Caco-2 (cell line): Measurements from ENCODE around the gene ITGB1BP1. TPM values are rescaled to one million over a fixed set of nuclear protein-coding genes. Genes with fewer than 3 reads are reported as not detected.
"Not testable (repeated sequence)": the region's sequence is repeated elsewhere in the genome, so short reads cannot be mapped to it uniquely, and the experiment has no call there.

Experiments
- BruUV-seq: library from RNA; stranded (reverse); fragments of 400-500 nt; replicated peaks from 2 replicates; lab custom pipeline; 2021; lab: Mats Ljungman, UMichigan
- CTCF ChIA-PET: fragments of 300-600 bp; sonication (Branson Sonifier 250); formaldehyde crosslinking; loops from one replicate; lab custom pipeline; 2022; ENCODE audit warnings: antibody characterized with exemption; lab: Charles Lee
- POLR2A ChIA-PET: fragments of 300-600 bp; sonication (Branson Sonifier 250); formaldehyde crosslinking; loops from one replicate; lab custom pipeline; 2022; ENCODE audit warnings: antibody characterized with exemption; lab: Charles Lee
- DNase-seq, 2 experiments: peaks; one replicate each; pipeline versions ENCODE4 v3.0.0 to v3.0.0-alpha.2; 2020 to 2022
- H3K27me3 ChIP-seq: replicated peaks from 2 replicates; pipeline ENCODE4 v1.6.0; 2011; ENCODE audit warnings: low read length; ENCODE audit not compliant: control insufficient read depth, insufficient read depth
- H3K36me3 ChIP-seq: 2 replicates; pipeline ENCODE4 v1.5.1; 2011; ENCODE audit warnings: low read length; ENCODE audit not compliant: control insufficient read depth, insufficient read depth
- H3K4me1 ChIP-seq: fragments of 250-450 bp; sonication (Bioruptor Pico); 2 replicates; pipeline ENCODE4 v1.5.1; 2020; ENCODE audit warnings: mild to moderate bottlenecking
- H3K4me3 ChIP-seq: 2 replicates; pipeline ENCODE4 v1.5.1; 2011; ENCODE audit warnings: low read depth, mild to moderate bottlenecking, control low read depth, low read length
- H3K9me3 ChIP-seq: fragments of 250-450 bp; sonication (Bioruptor Pico); 2 replicates; pipeline ENCODE4 v1.5.1; 2020; ENCODE audit warnings: mild to moderate bottlenecking, moderate library complexity
- H3K27ac Mint-ChIP-seq: one replicate; pipeline ENCODE4 v1.8.0; 2022; ENCODE audit warnings: mixed read lengths; ENCODE audit not compliant: unreplicated experiment
- H3K27me3 Mint-ChIP-seq: one replicate; pipeline ENCODE4 v1.8.0; 2022; ENCODE audit warnings: mixed read lengths; ENCODE audit not compliant: insufficient read depth, unreplicated experiment
- H3K36me3 Mint-ChIP-seq: one replicate; pipeline ENCODE4 v1.8.0; 2022; ENCODE audit warnings: mild to moderate bottlenecking, mixed read lengths; ENCODE audit not compliant: insufficient read depth, unreplicated experiment
- H3K4me1 Mint-ChIP-seq: one replicate; pipeline ENCODE4 v1.8.0; 2022; ENCODE audit warnings: low read depth, mixed read lengths; ENCODE audit not compliant: unreplicated experiment
- H3K4me3 Mint-ChIP-seq: one replicate; pipeline ENCODE4 v1.8.0; 2022; ENCODE audit warnings: mild to moderate bottlenecking, moderate library complexity, mixed read lengths; ENCODE audit not compliant: unreplicated experiment
- H3K9me3 Mint-ChIP-seq: one replicate; pipeline ENCODE4 v1.8.0; 2022; ENCODE audit warnings: mixed read lengths; ENCODE audit not compliant: unreplicated experiment
- CTCF ChIP-seq, 2 experiments: fragments of 200-600 bp in 1 of 2; IDR thresholded peaks; 1 replicate in 1 of 2; 2 replicates in 1 of 2; pipeline versions ENCODE4 v1.5.1 to v1.8.0; 2011 to 2022; ENCODE audit warnings: antibody characterized with exemption in 1 of 2, control low read depth in 1 of 2, inconsistent platforms in 1 of 2, low read depth in 1 of 2, low read length in 1 of 2, mild to moderate bottlenecking in 1 of 2, moderate library complexity in 1 of 2; ENCODE audit not compliant: insufficient read depth in 1 of 2, severe bottlenecking in 1 of 2, unreplicated experiment in 1 of 2
- intact Hi-C: fragments of 100-400 bp; cut with micrococcal nuclease; formaldehyde crosslinking; loops from one replicate; pipeline ENCODE4 v1.10.0; 2022; ENCODE audit not compliant: unreplicated experiment
- total RNA-seq: library from RNA; stranded (reverse); gene quantifications from 2 replicates; pipeline ENCODE4 v1.2.3, GENCODE V29; 2022

Gene ITGB1BP1
- total RNA-seq, 1 experiment from 2014 or later, result 82.4 TPM

- Mint-ChIP-seq H3K4me3 (no peak overlapping the region), H3K36me3 (peaks cover 22% of the 10 kb centered on the region), H3K4me1 (peaks cover 9% of the 10 kb centered on the region), H3K9me3 (no peaks in the 10 kb centered on the region), H3K27ac (no peak overlapping the region), H3K27me3 (no peaks in the 10 kb centered on the region)
- CTCF ChIA-PET, result no interaction called here
- no peak for TF ChIP-seq CTCF (IDR thresholded peaks at IDR 0.05; ENCODE audit: insufficient read depth in 1 of 2, low read depth in 1 of 2, low read length in 1 of 2, severe bottlenecking in 1 of 2, unreplicated experiment in 1 of 2)
- POLR2A ChIA-PET, result no interaction called here
- peak in 1 of 2 experiments; percentile 20 for DNase-seq
- no TSS peak for BruUV-seq
- Histone ChIP-seq H3K4me1 (no peaks in the 10 kb centered on the region), H3K9me3 (no peaks in the 10 kb centered on the region), H3K4me3 (no peak overlapping the region), H3K27me3 (no peaks in the 10 kb centered on the region), H3K36me3 (no peaks in the 10 kb centered on the region)
- intact Hi-C loops, result no loop called here
Measured at GRCh38 chr2:9398881-9399780, 24.2 kb downstream of the ITGB1BP1 start.

GRCh38 chr2:9398251-9398650 lies 25.1 kb downstream of the ITGB1BP1 start:
- H3K9me3 ChIP-seq, POLR2A ChIA-PET, H3K9me3 Mint-ChIP-seq, intact Hi-C loops, H3K4me1 Mint-ChIP-seq, H3K4me1 ChIP-seq, H3K36me3 ChIP-seq, H3K27me3 ChIP-seq, H3K4me3 ChIP-seq, BruUV-seq, H3K4me3 Mint-ChIP-seq, H3K27ac Mint-ChIP-seq, CTCF ChIA-PET, H3K27me3 Mint-ChIP-seq: not testable (repeated sequence)
- peaks cover 16% of the 10 kb centered on the region for H3K36me3 Mint-ChIP-seq
- peak in 1 of 2 experiments; percentile 13 for DNase-seq

GRCh38 chr2:9397201-9397600 lies 26.1 kb downstream of the ITGB1BP1 start:
- Histone ChIP-seq H3K4me1 (no peaks in the 10 kb centered on the region), H3K9me3 (no peaks in the 10 kb centered on the region), H3K36me3 (no peaks in the 10 kb centered on the region), H3K4me3 (no peak overlapping the region), H3K27me3 (no peaks in the 10 kb centered on the region)
- peaks cover 9% of the 10 kb centered on the region for H3K4me1 Mint-ChIP-seq
- intact Hi-C loops, result no loop called here
- no peak overlapping the region for H3K27ac Mint-ChIP-seq
- CTCF ChIA-PET, result no interaction called here
- no TSS peak for BruUV-seq
- DNase-seq, result peak in 1 of 2 experiments; percentile 16
- POLR2A ChIA-PET, result no interaction called here
- no peaks in the 10 kb centered on the region for H3K9me3 Mint-ChIP-seq
- TF ChIP-seq CTCF (IDR thresholded peaks at IDR 0.05; ENCODE audit: insufficient read depth in 1 of 2, low read depth in 1 of 2, low read length in 1 of 2, severe bottlenecking in 1 of 2, unreplicated experiment in 1 of 2), result no peak
- H3K4me3 Mint-ChIP-seq, result no peak overlapping the region
- no peaks in the 10 kb centered on the region for H3K27me3 Mint-ChIP-seq
- H3K36me3 Mint-ChIP-seq, result peaks cover 16% of the 10 kb centered on the region
